ENCODE measurements around the gene FAM171A2.

DNA sequence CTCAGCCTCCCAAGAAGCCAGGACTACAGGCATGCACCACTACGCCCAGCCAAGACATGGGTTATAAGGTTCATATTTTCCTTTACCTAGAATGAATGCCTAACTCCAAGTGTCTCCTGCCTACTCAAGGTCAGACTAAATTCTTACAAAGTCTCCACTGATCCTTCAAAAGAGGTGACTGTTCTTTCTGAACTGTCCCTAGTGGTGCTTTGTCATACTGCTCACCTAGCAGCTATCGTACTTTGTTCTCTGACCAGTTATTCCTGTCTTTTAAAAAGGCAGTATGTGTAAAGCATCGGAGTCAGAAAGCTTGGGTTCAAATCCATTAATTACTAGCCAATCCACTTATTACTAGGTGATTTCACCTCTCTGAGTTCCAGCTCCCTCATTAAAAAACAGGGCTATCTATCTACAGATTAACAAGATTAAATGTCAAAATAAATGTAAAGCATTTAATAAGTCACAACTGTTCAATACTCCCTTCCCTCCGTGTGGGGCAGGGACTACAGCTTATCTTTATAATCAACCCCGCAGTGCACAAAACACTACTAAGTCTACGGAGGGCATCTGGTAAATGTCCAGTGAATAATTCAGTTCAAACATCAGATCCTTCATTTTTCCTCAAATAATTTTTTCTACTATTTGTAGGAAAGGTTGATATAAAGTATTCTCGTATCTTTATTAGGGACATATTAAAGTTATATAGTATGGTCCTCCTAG lies 45.8 kb upstream of the FAM171A2 start:
- TF ChIP-seq, protein P1, sequence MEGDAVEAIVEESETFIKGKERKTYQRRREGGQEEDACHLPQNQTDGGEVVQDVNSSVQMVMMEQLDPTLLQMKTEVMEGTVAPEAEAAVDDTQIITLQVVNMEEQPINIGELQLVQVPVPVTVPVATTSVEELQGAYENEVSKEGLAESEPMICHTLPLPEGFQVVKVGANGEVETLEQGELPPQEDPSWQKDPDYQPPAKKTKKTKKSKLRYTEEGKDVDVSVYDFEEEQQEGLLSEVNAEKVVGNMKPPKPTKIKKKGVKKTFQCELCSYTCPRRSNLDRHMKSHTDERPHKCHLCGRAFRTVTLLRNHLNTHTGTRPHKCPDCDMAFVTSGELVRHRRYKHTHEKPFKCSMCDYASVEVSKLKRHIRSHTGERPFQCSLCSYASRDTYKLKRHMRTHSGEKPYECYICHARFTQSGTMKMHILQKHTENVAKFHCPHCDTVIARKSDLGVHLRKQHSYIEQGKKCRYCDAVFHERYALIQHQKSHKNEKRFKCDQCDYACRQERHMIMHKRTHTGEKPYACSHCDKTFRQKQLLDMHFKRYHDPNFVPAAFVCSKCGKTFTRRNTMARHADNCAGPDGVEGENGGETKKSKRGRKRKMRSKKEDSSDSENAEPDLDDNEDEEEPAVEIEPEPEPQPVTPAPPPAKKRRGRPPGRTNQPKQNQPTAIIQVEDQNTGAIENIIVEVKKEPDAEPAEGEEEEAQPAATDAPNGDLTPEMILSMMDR (IDR thresholded peaks at IDR 0.05) = no peak
- TF ChIP-seq EZH2phosphoT487 (IDR thresholded peaks at IDR 0.05) (no peak), EZH2 (IDR thresholded peaks at IDR 0.05) (no peak)
